DMS153 treated with DMSO at 0.1 percent for 48 hours (cell line): ENCODE measurements around the gene TTC38.
A peak's percentile ranks its signal among the peaks of the same experiment; 100 is the strongest.

Experiments used
- DNase-seq: peaks from one replicate; lab custom pipeline; 2025; ENCODE audit not compliant: unreplicated experiment; lab: John Stamatoyannopoulos, UW

The TTC38 gene

GRCh38 chr22:46327691-46328465, 60.1 kb downstream of the TTC38 start:
- DNase-seq: no peak

- no peak for DNase-seq
Measured at GRCh38 chr22:46328797-46329196, 61.0 kb downstream of the TTC38 start.

GRCh38 chr22:46329616-46330015, 61.8 kb downstream of the TTC38 start:
- no peak for DNase-seq

DNA sequence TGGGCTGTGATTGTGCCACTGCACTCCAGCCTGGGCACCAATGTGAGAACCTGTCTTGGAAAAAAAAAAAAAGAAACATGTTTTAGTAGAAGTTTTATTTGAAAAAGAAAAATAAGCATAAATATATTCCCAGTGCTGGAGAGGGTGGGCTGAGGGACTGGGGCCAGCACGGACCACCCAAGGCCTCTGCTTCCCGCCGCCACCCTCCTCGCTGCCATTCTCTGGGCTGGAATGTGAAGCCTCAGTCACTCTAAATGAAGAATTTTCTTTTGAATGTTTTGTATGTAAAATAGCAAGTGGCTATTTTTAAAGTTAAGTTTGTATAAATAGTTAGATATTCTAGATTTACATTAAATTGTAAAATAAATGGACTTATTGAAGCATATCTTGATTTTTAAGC, 62.6 kb downstream of the TTC38 start:
- no peak for DNase-seq

GRCh38 chr22:46331496-46331895, 63.7 kb downstream of the TTC38 start:
- no peak for DNase-seq

DNA sequence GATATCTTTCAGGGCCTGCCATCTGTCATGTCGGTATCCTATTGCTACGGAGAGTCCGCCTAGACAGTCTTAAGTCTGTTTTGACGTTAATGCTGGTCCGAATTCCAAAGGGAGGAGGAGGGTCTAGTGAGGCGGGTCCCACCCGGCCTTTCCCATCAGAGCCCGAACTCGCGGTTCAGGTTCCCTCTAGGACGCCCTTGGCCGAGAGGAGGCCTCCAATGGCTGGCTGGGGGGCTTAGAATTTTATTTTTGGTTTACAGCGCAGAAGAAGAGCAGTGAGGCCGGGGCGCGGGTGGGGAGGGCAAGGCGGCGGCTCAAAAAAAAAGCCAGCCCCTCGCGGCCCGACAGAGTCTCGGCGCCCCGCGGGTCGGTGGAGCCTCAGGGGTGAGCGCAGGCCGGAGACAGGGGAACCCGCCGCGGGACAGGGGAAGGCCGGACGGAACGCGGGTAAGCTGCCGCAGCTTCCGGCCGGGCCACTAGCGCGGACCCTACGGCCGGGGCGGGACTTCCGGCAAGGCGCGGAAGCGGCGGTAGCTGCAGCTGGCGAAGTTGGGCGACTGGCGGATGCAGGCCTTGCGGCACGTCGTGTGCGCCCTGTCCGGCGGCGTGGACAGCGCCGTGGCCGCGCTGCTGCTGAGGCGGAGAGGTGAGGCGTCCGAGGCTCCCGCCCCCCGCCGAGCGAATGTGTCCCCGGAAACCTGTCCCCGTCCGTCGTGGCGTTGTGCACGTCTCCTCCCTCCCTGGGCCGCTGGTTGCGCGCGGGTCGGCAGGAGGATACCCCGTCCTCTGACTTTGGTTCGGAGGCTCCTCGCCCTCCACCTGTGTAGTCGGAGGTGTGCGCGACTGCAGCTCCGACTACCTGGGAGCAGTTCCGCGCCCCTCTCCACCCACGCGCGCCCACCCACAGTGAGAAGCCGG, 67.7 kb downstream of the TTC38 start, which contains the start of gene TRMU:
TRMU (plus strand) TSS at position 514 of the 918 bp plus-strand sequence; CDS start at position 565, 51 bp downstream.
- DNase-seq: peak; percentile 62

DNA sequence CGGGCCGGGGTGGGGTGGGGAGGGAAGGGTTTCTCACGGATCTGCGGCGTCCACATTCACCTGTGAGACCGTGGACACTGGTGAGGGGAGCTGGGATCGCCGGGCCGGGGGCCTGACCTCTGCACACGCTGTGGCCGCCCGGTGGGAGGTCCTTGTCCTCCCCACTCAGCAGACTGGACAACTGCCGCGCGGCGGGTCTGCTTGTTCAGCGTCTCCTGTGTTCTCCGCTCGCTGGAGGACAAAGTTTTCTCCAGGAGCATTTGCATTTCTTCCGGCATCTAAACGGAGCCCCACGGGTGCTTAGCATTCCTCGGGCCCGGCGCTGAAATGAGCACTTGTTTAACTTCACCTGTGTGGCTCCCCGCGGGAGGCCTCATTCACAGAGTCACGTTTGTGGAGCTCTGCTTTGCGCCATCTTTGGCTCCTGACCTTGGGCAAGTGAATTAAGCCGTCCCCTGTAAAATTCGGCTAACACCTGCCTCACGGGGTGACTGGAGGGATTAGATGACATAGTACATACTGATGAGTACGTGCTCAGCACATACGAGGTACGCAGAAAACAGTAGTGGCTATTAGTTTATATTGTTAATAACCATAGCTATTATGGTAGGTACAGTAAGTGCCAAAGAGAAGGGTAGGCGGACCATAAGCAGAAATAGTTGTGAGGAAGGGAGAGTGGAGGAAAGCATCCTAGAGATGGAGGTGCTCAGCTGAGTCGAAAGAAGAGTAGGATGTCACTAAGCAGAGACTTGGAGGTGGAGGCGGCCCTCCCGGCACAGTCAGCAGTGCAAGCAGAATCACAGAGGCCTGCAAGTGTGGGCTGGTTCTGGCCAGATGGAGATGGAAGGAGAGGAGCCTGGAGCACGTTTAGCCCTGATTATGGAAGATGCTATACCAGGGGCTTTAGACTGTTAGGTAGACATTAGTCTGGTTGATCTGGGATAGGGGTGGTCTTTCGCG, 68.6 kb downstream of the TTC38 start:
- DNase-seq: no peak

DNA sequence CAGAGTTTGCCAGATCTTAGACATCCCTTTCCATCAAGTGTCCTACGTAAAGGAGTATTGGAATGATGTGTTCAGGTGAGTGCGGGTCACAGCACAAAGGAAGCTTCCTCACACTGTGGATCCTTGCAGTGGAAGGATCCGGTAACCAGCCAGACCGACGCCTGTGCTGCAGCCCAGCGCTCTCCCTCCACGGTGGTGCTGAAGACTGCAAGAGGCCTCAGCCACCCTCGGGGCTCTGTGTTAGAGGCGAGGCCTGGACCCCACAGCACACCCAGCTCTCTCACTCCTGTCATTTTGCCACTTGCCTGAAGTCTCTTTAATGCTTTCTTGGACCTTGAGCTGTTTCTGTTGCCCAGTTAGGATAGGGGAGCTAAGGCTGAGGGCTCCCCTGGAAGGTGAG, 70.1 kb downstream of the TTC38 start:
- DNase-seq: no peak

DNA sequence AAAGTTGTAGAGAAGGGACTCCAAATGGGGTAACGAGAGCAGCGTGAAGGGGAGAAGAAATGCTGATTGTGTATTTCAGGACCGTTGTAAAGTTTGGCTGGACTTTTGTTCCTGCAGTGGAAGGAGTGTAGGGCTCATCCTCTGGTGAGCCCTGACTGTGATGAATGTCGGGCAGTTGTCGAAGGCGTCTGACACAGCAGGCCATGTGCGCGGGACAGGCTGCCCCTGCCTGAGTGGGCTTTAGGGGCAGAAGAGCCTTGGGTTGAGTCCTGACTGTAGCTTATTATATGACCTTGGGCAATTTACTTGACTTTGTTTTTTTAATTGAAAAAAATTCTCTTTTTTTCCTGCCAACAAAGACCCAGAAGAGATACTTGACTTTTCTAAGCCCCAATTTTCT, 70.8 kb downstream of the TTC38 start:
- no peak for DNase-seq

GRCh38 chr22:46339956-46340355, 72.1 kb downstream of the TTC38 start:
- no peak for DNase-seq

DNA sequence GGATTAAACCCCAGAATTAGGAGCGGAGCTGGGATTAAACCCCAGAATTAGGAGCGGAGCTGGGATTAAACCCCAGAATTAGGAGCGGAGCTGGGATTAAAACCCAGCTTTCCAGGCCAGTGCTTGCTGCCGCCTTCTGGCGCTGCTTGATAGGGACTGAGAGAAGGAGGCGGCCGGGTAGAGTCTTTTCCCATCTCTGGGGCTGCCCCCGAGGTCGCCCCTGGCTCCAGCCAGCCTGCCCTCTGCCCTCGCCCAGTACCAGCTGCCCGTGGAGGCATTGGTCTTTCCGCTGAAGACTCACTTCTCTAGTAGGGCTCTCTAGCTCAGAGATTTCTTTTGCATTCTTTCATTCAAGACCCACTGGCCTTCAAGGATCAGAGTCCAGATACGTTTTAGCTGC, 72.9 kb downstream of the TTC38 start:
- DNase-seq: no peak
